HG02852 (cell line): ENCODE results near the gene CX3CL1.
A peak's percentile ranks its signal among the peaks of the same experiment; 100 is the strongest.

ENCODE experiments used
- ATAC-seq: cut with Tn5 transposase; IDR thresholded peaks from one replicate; pipeline ENCODE4 v1.9.1; 2021; ENCODE audit warnings: mild to moderate bottlenecking, moderate library complexity; ENCODE audit not compliant: unreplicated experiment

CX3CL1 gene

DNA sequence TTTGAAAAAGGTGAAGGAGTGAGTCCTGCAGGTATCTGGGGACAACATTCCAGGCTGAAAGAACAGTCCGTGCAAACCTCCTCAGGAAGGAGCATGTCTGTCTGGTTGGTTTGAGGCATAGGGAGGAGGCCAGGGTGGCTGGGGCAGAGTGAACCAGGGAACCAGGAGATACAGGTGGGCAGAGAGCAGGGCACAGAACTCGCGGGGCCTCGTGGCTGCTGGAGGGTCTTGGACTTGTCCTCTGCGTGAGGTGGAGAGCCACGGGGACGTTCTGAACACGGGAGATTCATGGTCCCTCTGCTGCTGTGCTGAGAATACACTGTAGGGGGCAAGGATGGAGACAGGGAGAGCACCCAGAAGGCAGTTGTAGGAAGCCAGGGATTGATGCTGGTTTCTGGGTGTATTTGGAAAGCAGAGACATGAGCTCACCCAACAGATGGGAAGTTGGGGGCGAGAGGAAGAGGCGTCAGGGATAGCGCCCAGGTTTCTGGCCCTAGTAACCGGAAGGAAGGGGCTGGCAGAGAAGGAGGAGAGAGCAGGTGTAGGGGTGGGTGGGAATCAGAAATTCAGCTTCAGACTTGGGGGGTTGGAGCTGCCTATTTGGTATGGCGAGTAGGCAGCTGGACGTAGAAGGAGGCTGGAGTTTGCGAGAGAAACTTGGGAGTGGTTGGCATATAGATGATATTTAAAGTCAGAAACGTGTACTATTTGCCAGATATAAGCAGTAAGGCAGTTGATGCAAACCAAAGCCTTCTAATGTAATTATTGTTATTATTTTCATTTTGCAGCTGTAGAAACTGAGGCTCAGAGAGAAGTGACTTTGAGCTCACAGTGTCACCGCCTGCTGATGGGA lies 31.9 kb downstream of the CX3CL1 start, which contains the start of gene CCL17:
TSS of gene CCL17 (plus strand) at position 803 of the 853 bp plus-strand sequence. CDS start 9,166 bp downstream, outside the sequence.
- ATAC-seq, result no peak

DNA sequence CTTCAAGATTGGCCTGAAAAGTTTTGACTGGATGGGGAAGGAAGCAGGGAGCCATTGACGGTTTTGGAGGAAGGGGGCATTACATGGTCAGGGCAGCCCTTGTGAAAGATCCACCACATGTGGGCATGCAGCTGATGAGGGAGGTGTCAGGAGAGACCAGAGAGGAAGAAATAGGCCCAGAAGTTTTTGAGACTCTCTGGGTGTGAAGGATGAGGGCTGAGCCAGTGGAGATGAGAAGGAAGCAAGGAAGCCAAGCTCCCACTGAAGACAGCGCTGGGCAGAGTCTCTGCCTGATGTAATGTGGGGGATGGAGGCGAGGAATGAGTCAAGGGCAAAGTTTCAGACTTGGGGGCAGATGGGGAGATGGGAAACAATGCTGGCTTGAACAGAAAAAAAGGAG lies 32.8 kb downstream of the CX3CL1 start:
- ATAC-seq, result no peak

DNA sequence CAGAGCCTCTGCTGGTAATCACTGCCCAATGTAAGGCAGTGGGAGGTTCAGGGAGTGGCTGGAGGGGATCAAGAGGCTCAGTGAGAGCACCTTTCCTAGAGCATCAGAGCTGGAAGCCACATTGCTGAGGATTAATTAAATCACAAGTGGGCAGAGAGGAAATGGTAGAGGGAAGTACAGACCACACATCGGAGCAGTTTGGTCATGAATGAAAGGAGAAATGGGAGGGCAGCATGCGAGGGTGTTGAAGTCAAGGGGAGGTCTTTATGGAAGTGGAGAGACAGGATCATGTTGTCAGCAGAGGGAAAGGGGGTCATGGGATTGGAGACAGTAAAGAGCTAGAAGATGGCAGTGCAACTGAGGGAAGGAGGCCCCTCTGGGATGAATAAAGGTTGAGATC lies 34.6 kb downstream of the CX3CL1 start:
- ATAC-seq, result no peak

DNA sequence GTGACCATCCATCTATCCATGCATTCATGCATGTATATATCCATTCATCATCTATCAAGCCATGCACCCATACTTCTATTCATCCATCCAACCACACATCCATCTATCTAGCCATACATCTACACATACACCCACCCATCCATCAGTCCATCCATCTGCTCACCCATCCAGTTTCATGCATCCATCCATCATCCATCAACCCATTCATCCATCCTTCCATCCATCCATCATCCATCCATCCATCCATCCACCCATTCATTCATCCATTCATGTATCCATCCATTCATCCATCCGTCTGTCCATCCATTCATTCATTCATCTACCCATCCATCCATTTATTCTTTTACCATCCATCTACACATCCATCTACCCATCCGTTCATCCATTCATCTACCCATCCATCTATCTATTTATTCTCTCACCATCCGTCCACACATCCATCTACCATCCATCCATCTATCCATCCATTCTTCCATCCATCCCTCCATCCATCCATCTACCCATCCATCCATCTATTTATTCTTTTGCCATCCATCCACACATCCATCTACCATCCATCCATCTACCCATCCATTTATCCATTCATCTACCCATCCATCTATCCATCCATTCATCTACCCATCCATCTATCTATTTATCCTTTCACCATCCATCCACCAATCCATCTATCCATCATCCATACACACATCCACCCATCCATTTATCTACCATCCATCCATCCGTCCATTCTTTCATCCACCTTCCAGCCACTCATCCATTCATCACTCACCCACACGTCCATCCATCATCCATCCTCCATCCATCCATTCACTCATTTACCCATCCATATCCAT lies 35.4 kb downstream of the CX3CL1 start:
- no peak for ATAC-seq

DNA sequence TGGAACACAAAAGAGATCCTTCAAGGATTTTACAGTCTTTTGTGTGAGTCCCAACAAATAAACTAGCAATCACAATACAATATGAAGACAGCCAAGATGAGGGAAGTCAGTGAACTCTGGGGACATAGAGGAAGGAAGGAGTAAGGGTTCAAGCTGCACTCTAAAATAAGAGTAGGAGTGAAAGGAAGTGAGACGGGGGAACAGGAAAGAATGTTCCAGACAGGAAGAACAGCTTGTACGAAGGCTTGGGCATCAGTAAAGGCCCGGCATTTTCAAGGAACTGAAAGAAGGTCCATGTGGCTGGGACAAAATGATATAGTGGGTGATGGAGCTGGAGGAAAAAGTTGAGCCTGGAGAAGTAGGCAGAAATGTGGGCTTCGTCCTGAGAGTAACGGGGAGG lies 36.8 kb downstream of the CX3CL1 start:
- no peak for ATAC-seq

DNA sequence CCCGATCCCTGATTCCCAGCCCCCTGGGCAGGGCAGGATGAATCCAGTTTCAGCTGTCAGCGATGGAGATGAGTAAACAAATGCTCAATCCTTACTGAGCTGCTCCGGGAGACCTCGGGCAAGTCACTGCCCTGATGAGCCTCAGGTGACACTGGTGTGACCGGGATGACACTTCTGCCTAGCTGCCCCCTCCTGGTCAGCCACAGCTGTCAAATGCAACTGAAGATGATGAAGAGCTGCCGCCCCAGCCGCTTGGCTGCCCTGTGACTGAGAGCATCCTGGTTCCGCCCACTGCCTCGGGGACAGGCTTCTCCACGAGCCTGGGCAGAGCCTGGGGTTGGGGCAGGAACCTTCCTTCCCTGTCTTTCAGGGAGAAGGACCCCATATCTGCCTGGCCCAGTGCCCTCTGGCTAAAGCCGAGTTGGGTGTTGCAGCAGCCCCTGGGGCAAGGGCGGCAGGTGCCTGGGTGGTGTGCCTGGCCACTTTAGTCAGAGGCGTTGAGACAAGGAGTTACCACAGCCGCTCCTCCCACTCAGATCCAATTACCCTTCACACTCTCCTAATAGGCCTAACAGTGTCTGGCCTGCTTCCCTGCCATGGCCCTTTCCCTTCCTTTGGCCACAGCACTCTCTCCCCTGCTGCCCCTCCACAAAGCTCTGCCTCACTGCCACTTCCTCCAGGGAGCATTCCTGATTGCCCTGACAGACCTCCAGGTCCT lies 37.7 kb downstream of the CX3CL1 start:
- no peak for ATAC-seq

DNA sequence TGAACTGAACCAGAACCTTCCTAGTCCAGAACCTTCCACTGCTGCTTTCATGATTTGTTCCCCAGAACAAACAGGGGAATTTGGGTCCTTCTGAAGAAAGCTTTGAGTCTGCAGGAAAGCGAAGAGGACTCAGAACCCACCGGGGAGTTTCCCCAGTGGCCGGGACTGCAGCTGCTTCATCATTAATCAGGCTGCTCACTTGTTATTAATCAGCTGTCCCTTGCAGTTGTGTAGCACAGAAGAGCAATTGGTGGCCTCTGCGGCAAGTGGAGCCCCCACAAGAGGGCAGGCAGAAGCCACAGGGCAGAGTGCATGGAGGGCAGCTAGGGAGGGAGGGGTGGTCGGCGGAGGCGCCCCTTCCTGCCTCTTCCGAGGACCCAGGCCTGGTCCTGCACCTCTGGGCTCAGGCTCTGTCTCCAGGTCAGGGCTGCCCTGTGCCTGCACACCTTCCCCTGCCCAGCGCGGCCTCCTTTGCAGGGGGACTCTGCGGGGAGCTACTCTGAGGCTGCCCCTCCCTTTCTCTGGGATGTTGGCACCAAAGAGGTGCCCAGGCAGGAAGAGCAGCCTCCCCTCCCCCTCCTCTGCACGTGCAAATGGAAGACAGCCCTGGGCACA lies 39.2 kb downstream of the CX3CL1 start:
- no peak for ATAC-seq

DNA sequence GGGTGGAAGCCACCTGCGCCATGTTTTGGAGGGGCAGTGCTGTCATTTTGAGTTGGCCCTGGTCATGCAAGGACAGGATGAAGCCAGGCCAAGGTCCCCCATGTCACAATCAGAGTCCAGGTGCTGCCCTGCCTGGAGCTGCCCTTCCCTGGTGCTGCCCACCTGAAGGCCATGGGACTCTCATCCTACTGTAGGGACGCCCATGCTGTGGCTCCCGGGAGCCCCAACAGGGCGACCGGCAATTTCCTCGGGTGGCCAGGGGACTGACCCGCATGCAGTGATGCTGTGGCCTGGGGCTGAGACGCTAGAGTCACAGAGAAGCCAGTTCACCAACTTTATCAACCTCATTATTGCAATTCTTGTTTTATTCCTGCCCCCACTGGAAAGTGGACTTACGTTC lies 40.3 kb downstream of the CX3CL1 start:
- no peak for ATAC-seq

DNA sequence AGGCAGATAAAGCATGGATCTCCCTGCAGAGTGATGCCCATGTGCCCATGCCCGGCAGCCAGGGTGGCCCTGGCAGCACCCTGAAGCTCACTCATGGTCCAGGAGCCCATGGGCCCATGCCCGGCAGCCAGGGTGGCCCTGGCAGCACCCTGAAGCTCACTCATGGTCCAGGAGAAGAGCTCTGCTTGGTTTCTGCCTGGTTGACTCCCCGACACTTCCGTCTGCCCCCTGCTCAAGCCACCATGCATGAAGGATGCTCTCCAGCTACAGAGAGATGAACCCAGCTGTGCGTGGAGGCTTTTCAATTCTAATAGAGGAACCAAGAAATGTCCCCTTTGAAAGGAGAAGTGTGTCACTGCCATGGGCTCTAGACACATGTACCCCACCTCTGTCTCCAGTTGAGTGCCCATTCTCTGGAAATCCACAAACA lies 41.0 kb downstream of the CX3CL1 start:
- peak; percentile 68 for ATAC-seq

DNA sequence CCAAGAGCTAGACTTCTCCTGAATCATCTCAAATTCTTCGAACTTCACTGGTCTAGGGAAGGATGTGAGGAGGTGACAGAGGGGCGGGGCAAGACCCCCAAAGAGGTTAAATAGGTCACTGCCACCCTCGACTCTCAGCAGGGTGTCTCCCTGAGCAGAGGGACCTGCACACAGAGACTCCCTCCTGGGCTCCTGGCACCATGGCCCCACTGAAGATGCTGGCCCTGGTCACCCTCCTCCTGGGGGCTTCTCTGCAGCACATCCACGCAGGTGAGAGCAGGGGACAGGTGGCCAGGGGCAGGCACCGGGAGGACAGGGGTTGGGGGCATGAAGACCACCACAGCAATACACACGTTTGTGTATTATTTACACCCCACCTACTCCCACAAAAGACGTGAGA lies 41.4 kb downstream of the CX3CL1 start:
- ATAC-seq, result no peak

DNA sequence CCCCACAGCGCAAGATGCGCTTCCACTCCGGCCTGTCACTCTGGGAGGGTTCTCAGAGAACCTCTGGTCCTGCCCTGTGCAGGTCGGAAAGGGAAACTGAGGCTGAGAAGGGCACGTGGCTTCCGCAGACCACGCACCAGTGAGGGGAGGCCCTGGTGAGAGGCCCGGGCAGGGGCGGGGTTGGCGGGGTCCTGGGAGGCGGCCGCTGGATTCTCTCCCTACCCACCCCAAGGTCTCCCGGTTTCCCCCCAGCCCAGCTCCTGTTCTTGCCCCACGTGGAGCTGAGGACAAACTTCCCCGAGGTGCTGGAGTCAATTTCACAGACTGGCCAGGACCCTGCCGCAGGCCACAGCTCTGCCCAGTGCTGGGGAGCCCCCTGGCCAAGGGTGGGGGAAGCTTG lies 43.8 kb downstream of the CX3CL1 start:
- no peak for ATAC-seq

DNA sequence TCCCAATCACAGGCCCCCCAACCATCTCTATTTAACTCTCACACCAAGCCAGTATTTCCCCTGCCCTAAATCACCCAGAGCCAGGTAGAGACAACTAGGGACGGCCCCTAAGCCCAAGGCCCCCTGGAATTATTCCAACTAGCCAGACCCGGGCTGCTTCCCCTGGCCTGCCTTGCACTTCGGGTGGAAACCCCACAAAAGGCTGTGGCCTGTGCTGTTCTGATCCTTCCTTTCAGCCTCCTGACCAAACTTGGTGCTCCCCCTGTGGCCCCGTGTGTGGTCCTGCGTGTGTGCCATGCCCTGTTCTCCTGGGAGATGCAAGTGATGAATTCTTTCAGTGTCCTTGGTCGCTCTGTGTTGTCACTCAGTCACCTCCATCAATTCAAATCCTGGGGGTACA lies 47.2 kb downstream of the CX3CL1 start:
- ATAC-seq, result no peak

DNA sequence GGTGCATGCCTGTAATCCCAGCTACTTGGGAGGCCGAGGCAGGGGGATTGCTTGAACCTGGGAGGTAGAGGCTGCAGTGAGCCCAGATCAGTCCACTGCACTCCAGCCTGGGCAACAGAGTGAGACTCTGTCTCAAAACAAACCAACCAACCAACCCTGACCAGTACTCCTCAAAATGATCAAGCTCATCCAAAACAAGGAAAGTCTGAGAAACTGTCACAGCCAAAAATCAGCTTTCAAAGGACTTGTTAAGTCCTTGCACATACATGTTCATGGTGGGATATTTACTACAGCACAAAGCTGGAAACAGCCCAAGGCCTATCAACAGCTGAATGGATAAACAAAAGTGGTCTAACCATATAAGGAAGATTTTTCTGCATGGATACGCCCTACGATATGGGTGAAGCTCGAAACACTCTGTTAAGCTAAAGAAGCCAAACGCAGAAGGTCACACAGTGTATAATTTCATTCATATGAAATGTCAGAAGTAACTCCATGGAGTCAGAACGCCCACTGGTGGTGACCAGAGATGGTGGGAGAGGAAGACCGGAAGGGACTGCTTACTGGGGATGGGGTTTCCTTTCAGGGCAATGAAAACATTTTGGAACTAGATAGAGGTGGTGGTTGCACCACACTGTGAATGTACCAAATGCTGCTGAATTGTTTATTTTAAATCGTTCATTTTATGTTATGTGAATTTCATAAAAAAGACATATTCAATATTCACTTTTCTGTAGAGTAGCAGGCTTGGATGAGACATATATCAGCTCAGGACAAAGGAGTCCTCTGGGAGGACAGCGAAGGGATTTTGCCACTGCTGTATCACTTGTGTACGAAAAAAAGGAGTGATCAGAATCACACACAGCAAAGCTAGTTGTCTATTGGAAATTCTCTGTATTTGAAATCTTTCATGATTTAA lies 50.0 kb downstream of the CX3CL1 start:
- ATAC-seq, result no peak

DNA sequence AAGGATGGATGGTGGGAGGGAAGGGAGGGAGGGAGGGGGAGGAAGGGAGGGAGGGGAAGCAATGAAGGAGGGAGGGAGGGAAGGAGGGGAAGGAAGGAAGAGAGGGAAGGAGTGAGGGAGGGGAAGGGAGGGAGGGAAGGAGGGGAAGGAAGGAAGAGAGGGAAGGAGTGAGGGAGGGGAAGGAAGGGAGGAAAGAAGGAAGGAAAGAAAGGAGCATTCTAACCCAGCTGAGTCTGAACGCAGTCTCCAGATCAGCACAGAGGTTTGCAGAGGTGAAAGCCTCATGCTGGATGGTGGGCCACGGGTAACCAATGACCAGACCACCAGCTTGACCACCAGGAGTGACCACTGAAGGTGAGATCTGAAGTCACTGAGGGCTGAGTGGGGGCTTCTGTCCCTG lies 50.9 kb downstream of the CX3CL1 start:
- ATAC-seq, result no peak

DNA sequence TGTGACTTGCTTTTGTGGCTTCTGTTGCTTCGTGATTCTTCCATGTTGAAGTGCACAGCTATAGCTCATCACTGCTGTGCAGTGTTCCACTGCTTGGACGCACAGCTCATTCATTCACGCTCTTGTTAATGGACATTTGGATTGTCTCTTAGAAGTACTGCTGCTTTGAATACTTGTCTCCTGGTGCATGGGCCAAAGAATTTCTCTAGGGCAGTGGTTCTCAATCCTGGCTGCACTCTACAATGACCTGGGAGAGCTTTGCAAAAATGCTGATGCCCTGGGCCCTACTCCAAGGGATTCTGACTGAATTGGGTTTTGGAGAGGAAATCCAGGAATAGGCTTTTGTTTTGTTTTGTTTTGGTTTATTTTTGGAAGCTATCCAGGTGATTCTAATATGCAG lies 52.3 kb downstream of the CX3CL1 start:
- ATAC-seq, result no peak

DNA sequence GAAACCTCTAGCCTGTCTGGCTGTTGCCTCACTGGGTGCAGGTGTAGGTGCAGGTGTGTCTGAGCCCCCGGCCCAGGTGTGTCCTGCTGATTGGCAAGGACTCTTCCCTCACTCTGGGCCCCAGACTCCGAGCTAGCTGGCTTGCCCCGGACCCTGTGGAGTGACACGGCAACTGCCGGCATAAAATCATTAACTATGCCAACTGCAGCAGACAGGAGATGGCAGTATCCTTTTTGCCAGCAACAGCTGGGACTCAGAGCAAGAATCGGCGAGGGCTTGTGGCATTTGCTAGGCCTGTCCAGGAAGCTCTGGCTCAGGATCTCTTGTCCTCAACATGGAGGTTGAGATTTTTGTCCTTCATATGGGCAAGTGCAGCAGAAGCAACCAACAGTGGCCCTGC lies 54.1 kb downstream of the CX3CL1 start:
- ATAC-seq, result no peak

DNA sequence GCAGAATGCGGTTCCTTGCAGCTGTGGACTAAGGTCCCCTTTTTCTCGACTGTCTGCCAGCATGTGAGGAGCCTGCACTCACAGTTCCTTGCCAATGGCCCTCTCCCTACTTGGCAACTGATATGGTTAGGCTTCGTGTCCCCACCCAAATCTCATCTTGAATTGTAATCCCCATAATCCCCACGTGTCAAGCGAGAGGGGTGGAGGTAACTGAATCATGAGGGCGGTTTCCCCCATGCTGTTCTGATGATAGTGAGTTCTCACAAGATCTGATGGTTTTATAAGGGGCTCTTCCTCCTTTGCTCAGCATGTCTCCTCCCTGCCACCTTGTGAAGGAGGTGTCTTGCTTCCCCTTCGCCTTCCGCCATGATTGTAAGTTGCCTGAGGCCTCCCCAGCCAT lies 55.0 kb downstream of the CX3CL1 start:
- ATAC-seq, result no peak

DNA sequence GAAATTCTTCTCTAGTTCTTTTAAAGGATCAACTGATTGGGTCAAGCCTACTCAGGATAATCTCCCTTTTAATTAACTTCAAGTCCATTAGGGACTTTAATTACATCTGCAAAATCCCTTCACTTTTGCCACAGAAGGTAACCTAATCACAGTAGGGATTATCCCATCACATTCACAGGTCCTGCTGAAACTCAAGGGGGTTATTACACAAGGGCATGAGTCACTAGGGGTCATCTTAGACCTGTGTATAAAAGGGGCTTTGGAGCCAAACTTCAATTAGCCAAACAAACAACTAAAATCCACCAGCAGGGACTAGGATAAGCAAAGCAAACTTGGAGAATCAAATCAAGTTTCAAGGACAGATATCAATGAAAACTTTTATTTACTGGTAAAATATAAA lies 55.5 kb downstream of the CX3CL1 start:
- no peak for ATAC-seq

DNA sequence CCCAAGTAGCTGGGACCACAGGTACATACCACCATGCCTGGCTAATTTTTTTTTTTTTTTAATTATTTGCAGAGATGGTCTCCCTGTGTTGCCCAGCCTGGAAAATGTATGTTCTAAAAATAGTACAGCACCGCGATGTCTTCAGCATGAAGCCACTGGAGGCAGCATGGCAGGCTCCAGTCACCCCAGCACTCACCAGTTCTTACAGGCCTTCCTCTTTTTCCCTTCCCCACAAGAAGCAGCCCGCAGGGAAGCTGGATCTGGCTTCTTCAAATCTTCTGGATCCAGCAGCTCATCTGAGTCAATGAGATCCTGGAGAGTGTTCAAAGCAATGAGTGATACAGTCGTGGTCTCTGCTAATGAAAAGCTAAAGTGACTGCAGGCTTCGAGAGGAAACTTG lies 58.7 kb downstream of the CX3CL1 start:
- ATAC-seq, result no peak

DNA sequence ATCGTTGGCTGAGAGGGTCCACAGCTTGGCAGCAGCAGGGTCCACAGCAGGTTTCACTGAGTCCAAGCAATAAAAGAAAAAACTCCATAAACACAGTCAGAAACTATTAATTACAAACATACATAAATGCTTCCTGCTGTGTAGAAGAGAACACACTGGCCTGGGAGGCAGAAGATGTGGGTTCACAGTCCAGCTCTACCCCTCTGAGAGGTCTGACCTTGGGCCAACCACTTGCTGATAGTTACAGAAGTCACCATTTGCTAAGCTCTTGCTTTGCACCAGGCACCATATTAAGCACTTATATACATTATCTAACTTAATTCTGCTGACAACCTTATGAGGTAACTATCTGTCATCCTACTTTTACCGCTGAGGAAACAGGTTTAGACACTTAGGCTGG lies 60.2 kb downstream of the CX3CL1 start:
- no peak for ATAC-seq
